Endothelial cell of umbilical vein (primary cell): ENCODE results near the gene MED19. TPM values are rescaled to one million over a fixed set of nuclear protein-coding genes. Genes with fewer than 3 reads are reported as not detected.

ENCODE experiments used
- BruUV-seq: library from RNA; stranded (reverse); fragments of 400-500 nt; replicated peaks from 2 replicates; lab custom pipeline; 2021; lab: Mats Ljungman, UMichigan
- CTCF ChIA-PET: fragments of 300-600, 350-600 bp; sonication (Branson Sonifier 250); formaldehyde crosslinking; loops from one replicate; lab custom pipeline; 2021; ENCODE audit warnings: antibody characterized with exemption, inconsistent platforms; lab: Charles Lee
- POLR2A ChIA-PET: fragments of 300-600, 350-600 bp; sonication (Branson Sonifier 250); formaldehyde crosslinking; loops from one replicate; lab custom pipeline; 2021; ENCODE audit warnings: antibody characterized with exemption, inconsistent platforms; lab: Charles Lee
- DNase-seq: peaks from one replicate; pipeline ENCODE4 v3.0.0-alpha.2; 2011; ENCODE audit warnings: low read depth, low spot score
- FAIRE-seq: peaks from 2 replicates; lab custom pipeline; 2011; peaks lifted over from hg19 to GRCh38; lab: Jason Lieb, UNC
- H2AFZ ChIP-seq: 2 replicates; pipeline ENCODE4 v1.6.0; 2012; ENCODE audit warnings: low read depth, low read length, control low read depth, inconsistent platforms
- H3K27ac ChIP-seq: 2 replicates; pipeline ENCODE4 v1.5.1; 2011; ENCODE audit warnings: low read depth, mild to moderate bottlenecking, control low read depth, low read length, moderate library complexity; ENCODE audit not compliant: insufficient read depth
- H3K27me3 ChIP-seq, 2 experiments: 2 replicates each; pipeline versions ENCODE4 v1.6.0 to v1.6.1; 2011; ENCODE audit warnings: low read length in 2 of 2, mixed read lengths in 1 of 2; ENCODE audit not compliant: control insufficient read depth in 2 of 2, insufficient read depth in 2 of 2
- H3K36me3 ChIP-seq, 2 experiments: 2 replicates in 1 of 2; 3 replicates in 1 of 2; pipeline ENCODE4 v1.5.1; 2011; ENCODE audit warnings: low read length in 2 of 2, mild to moderate bottlenecking in 1 of 2, moderate library complexity in 1 of 2; ENCODE audit not compliant: control insufficient read depth in 2 of 2, insufficient read depth in 2 of 2; ENCODE audit errors: extremely low read depth in 1 of 2
- H3K4me1 ChIP-seq: 3 replicates; pipeline ENCODE4 v1.5.1; 2011; ENCODE audit warnings: mild to moderate bottlenecking, low read length; ENCODE audit not compliant: control insufficient read depth, insufficient read depth; ENCODE audit errors: extremely low read depth
- H3K4me2 ChIP-seq: 2 replicates; pipeline ENCODE4 v1.6.1; 2011; ENCODE audit warnings: low read length, control low read depth, mixed read lengths; ENCODE audit not compliant: insufficient read depth
- H3K4me3 ChIP-seq, 3 experiments: fragments of 200-600 bp in 1 of 3; sonication (generic), shearing (Covaris generic) in 1 of 3; replicated peaks in 1 of 3; 2 replicates each; pipeline ENCODE4 v1.5.1; 2011 to 2016; ENCODE audit warnings: control low read depth in 3 of 3, low read length in 3 of 3, mild to moderate bottlenecking in 2 of 3, inconsistent platforms in 1 of 3, low read depth in 1 of 3, moderate library complexity in 1 of 3; ENCODE audit not compliant: insufficient read depth in 1 of 3
- H3K79me2 ChIP-seq: 2 replicates; pipeline ENCODE4 v1.6.0; 2012; ENCODE audit warnings: low read length, inconsistent platforms; ENCODE audit not compliant: control insufficient read depth, insufficient read depth
- H3K9ac ChIP-seq: replicated peaks from 2 replicates; pipeline ENCODE3; 2011; ENCODE audit warnings: low read length, control low read depth; ENCODE audit not compliant: insufficient read depth; ENCODE audit errors: extremely low read depth
- H3K9me1 ChIP-seq: replicated peaks from 3 replicates; pipeline ENCODE4 v1.6.0; 2011; ENCODE audit warnings: mild to moderate bottlenecking, low read length; ENCODE audit not compliant: control insufficient read depth, insufficient read depth; ENCODE audit errors: extremely low read depth
- H3K9me3 ChIP-seq: replicated peaks from 2 replicates; pipeline ENCODE4 v1.5.1; 2012; ENCODE audit warnings: low read length, inconsistent platforms; ENCODE audit not compliant: control insufficient read depth, insufficient read depth
- H4K20me1 ChIP-seq: replicated peaks from 2 replicates; pipeline ENCODE3; 2011; ENCODE audit warnings: mild to moderate bottlenecking, low read length; ENCODE audit not compliant: control insufficient read depth, insufficient read depth; ENCODE audit errors: extremely low read depth
- EZH2 ChIP-seq: IDR thresholded peaks from 2 replicates; pipeline ENCODE4 v1.6.1; 2012; ENCODE audit warnings: borderline replicate concordance, low read depth, mild to moderate bottlenecking, moderate library complexity, low read length, inconsistent platforms; ENCODE audit not compliant: severe bottlenecking
- FOS ChIP-seq: IDR thresholded peaks from 2 replicates; pipeline ENCODE4 v1.6.1; 2011; ENCODE audit warnings: mild to moderate bottlenecking, low read length, moderate library complexity, borderline replicate concordance; ENCODE audit not compliant: insufficient read depth
- GATA2 ChIP-seq: IDR thresholded peaks from 2 replicates; pipeline ENCODE4 v1.7.0; 2011; ENCODE audit warnings: low read depth, mild to moderate bottlenecking, moderate library complexity, mixed read lengths, low read length; ENCODE audit not compliant: insufficient read length, insufficient read depth
- JUN ChIP-seq: IDR thresholded peaks from 2 replicates; pipeline ENCODE4 v1.6.1; 2011; ENCODE audit warnings: borderline replicate concordance, low read depth; ENCODE audit not compliant: insufficient read length, insufficient read depth
- MYC ChIP-seq: IDR thresholded peaks from one replicate; pipeline ENCODE4 v1.6.1; 2011; ENCODE audit warnings: mild to moderate bottlenecking, low read depth, low read length
- POLR2A ChIP-seq: IDR thresholded peaks from 2 replicates; pipeline ENCODE4 v1.6.1; 2012; ENCODE audit warnings: low read depth, mild to moderate bottlenecking, control low read depth, low read length
- POLR2AphosphoS5 ChIP-seq: IDR thresholded peaks from 2 replicates; pipeline ENCODE4 v1.6.1; 2012; ENCODE audit warnings: low read depth, mild to moderate bottlenecking, control low read depth, low read length, moderate library complexity; ENCODE audit not compliant: insufficient read depth
- dilution Hi-C: fragments of 300-500 bp; cut with MboI; formaldehyde crosslinking; loops from one replicate; pipeline ENCODE4 v1.15.0; 2019; ENCODE audit warnings: low sequenced_read_pairs; ENCODE audit not compliant: extremely low pct_ligation_motif_present
- intact Hi-C: fragments of 100-400 bp; cut with micrococcal nuclease; formaldehyde crosslinking; loops from one replicate; pipeline ENCODE4 v1.10.0; 2022
- polyA plus RNA-seq, 4 experiments: library from polyadenylated mRNA; depleted of rRNA in 3 of 4; stranded (reverse) in 3 of 4; unstranded in 1 of 4; fragments of >200 nt; gene quantifications; 2 replicates each; pipeline versions ENCODE4 v1.2.1 to v1.2.3, GENCODE V29; 2011 to 2012; ENCODE audit warnings: missing spikeins in 1 of 4
- total RNA-seq: library from RNA; stranded (reverse); gene quantifications from 2 replicates; pipeline ENCODE4 v1.2.3, GENCODE V29; 2021
- TF ChIP-seq, protein P1 (sequence below), 2 donors: IDR thresholded peaks; 1 replicate in 1 of 2; 2 replicates in 1 of 2; pipeline ENCODE4 v1.5.1; 2011; ENCODE audit warnings: low read length in 2 of 2, mild to moderate bottlenecking in 2 of 2, moderate library complexity in 2 of 2, control low read depth in 1 of 2, inconsistent platforms in 1 of 2, low read depth in 1 of 2; ENCODE audit not compliant: insufficient read depth in 1 of 2; ENCODE audit errors: extremely low read depth in 1 of 2
- TF ChIP-seq, protein P2 (sequence below): IDR thresholded peaks from 2 replicates; pipeline ENCODE4 v1.6.1; 2011; ENCODE audit not compliant: insufficient read depth, insufficient read length

MED19 gene
- total and polyA plus RNA-seq, 2 donors (not counting 3 experiments of a cell fraction or from before 2014, with no cell fraction given): 25.1 to 48.0 TPM

DNA sequence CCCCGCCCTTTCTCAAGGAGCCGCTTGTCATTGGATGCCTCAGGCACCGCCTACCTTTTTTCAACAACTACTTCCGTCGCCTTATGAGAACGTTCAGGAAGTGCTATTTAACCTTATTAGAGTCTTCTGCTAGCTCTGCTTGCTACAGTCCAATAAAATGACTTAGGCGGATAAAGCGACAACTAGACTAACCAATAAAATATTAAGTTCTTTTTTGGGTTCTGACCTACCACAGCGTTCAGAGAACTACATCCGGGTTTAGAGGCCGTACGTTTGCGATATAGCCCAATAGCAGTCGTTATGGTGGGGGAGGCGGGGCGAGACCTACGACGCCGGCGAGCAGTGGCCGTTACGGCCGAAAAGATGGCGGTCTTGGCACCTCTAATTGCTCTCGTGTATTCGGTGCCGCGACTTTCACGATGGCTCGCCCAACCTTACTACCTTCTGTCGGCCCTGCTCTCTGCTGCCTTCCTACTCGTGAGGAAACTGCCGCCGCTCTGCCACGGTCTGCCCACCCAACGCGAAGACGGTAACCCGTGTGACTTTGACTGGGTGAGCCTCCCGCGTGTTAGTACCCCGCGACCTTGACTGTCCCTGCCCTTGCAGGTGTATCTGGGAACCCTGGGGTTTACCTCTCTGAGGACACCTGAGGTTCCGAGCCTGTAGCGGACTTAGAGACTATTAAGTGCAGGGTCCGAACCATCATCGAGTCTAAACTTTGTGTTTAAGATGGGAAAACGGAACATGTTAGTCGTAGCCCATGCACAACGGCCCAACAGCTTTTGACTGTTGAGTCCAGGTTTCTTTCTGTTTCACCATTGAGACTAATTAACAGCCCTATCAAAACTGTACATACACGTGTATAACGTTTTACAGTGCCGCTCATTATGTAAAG, 488 bp upstream of the MED19 start, which contains the start of gene TMX2:
Gene TMX2 (plus strand): TSS at position 338 of the 895 bp plus-strand sequence. CDS start 26 bp downstream, at position 364.
- H3K9ac ChIP-seq: peak within 1 kb of the TSS; percentile 88
- H3K36me3 ChIP-seq: no peaks in the 10 kb centered on the region
- peaks cover 18% of the 10 kb centered on the region for H3K4me1 ChIP-seq
- H3K4me3 ChIP-seq: peak within 1 kb of the TSS; percentile 64 to 100 (median 78)
- H2AFZ ChIP-seq: peak within 1 kb of the TSS; percentile 71
- dilution Hi-C loops: no loop called here
- H3K79me2 ChIP-seq: peaks cover 43% of the 10 kb centered on the region
- peak; percentile 99 for DNase-seq
- intact Hi-C loops: loop anchor here (1.0 to 2.0 kb wide), 7 partner anchors 29 to 866 kb away; partner anchors contain the start of genes CTNND1, SELENOH and ZFP91
- H3K9me1 ChIP-seq: no peaks in the 10 kb centered on the region
- no peaks in the 10 kb centered on the region for H3K27me3 ChIP-seq
- ChIA-PET CTCF (interaction anchor here (0.6 to 4.1 kb wide), 6 partner anchors 10 to 89 kb away, joined by 3 to 21 read pairs (median 3); no protein-coding TSS in a partner anchor), POLR2A (interaction anchor here (0.6 to 1.1 kb wide), 6 partner anchors 20 to 96 kb away, joined by 3 to 4 read pairs (median 3); partner anchors contain the start of genes CTNND1 and SELENOH)
- peak within 1 kb of the TSS; percentile 74 for H3K4me2 ChIP-seq
- TF ChIP-seq EZH2 (no peak), POLR2AphosphoS5 (peak; percentile 65)
- no peaks in the 10 kb centered on the region for H4K20me1 ChIP-seq
- peak; percentile 100 for FAIRE-seq
- H3K27ac ChIP-seq: peak within 1 kb of the TSS; percentile 67
- BruUV-seq: TSS peak; percentile 70
- H3K9me3 ChIP-seq: no peaks in the 10 kb centered on the region

DNA sequence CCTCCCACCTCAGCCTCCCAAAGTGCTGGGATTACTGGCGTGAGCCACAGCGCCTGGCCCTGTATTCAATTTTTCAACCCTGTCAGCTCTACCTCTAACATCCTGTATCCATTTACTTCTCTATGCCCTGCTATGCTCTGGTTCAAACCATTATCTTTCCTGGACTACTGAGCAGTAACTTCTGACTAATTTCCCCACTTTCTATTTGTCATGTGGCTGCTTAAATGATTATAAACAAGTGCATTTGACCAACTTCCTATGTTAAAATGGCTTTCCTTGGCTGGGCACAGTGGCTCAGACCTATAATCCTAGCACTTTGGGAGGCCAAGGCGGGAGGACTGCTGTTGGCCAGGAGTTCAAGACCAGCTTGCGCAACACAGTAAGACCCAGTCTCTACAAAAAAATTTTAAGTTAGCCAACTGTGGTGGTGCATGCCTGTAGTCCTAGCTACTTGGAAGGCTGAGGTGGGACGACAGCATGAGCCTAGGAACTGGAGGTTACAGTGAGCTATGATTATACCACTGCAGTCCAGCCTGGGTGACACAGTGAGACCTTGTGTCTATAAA, 2.1 kb downstream of the MED19 start:
- BruUV-seq: no TSS peak
- ChIA-PET CTCF (interaction anchor here (0.5 to 4.1 kb wide), 2 partner anchors 32 to 91 kb away, joined by 3 to 21 read pairs; no protein-coding TSS in a partner anchor), POLR2A (no interaction called here)
- no peak for TF ChIP-seq MYC
- TF ChIP-seq GATA2: no peak
- TF ChIP-seq JUN: no peak
- TF ChIP-seq EZH2: no peak
- TF ChIP-seq, protein P1, sequence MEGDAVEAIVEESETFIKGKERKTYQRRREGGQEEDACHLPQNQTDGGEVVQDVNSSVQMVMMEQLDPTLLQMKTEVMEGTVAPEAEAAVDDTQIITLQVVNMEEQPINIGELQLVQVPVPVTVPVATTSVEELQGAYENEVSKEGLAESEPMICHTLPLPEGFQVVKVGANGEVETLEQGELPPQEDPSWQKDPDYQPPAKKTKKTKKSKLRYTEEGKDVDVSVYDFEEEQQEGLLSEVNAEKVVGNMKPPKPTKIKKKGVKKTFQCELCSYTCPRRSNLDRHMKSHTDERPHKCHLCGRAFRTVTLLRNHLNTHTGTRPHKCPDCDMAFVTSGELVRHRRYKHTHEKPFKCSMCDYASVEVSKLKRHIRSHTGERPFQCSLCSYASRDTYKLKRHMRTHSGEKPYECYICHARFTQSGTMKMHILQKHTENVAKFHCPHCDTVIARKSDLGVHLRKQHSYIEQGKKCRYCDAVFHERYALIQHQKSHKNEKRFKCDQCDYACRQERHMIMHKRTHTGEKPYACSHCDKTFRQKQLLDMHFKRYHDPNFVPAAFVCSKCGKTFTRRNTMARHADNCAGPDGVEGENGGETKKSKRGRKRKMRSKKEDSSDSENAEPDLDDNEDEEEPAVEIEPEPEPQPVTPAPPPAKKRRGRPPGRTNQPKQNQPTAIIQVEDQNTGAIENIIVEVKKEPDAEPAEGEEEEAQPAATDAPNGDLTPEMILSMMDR (IDR thresholded peaks at IDR 0.05; ENCODE audit: extremely low read depth in 1 of 2, insufficient read depth in 1 of 2, low read depth in 1 of 2, low read length in 2 of 2): no peak
- no peak for TF ChIP-seq FOS
- TF ChIP-seq POLR2AphosphoS5: no peak
- TF ChIP-seq POLR2A: no peak
- TF ChIP-seq, protein P2, sequence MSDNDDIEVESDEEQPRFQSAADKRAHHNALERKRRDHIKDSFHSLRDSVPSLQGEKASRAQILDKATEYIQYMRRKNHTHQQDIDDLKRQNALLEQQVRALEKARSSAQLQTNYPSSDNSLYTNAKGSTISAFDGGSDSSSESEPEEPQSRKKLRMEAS: no peak
- Histone ChIP-seq H3K9me1 (no peaks in the 10 kb centered on the region), H3K4me1 (peaks cover 18% of the 10 kb centered on the region), H3K27ac (no peak overlapping the region), H3K9ac (no peak overlapping the region), H3K9me3 (no peaks in the 10 kb centered on the region), H3K27me3 (no peaks in the 10 kb centered on the region), H3K79me2 (peaks cover 43% of the 10 kb centered on the region), H4K20me1 (no peaks in the 10 kb centered on the region), H3K36me3 (no peaks in the 10 kb centered on the region), H3K4me3 (no peak overlapping the region), H3K4me2 (no peak overlapping the region), H2AFZ (no peak overlapping the region)
- DNase-seq: no peak
- no peak for FAIRE-seq
- dilution Hi-C loops (no loop called here), intact Hi-C loops (no loop called here)
